Measurements from ENCODE around the gene CTIF.

CTIF gene

DNA sequence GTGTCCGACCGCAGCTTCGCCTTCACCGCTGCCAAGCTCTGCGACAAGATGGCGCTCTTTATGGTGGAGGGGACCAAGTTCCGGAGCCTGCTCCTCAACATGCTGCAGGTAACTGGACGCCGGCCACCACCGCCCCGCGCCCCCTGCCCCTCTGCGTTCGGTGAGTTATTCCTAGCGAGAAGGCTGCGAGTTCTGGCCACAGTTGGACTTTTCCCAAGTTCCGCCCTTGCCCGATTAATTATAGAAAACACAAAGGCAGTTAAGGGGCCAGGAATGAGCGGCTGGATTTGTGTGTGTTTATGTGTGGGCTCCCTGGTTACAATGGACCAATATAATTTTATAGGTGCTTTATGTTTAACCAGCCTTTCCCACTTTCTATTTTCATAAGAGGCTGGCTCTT lies 222.8 kb downstream of the CTIF start:
- H3K27ac Mint-ChIP-seq = no peak overlapping the region
- no peak for DNase-seq
- no peak overlapping the region for H3K4me3 Mint-ChIP-seq
- H3K9me3 Mint-ChIP-seq = peaks cover 4% of the 10 kb centered on the region
- peaks cover 3% of the 10 kb centered on the region for H3K27me3 Mint-ChIP-seq (ENCODE audit: low read depth, poor library complexity)
- TF ChIP-seq, protein P1, sequence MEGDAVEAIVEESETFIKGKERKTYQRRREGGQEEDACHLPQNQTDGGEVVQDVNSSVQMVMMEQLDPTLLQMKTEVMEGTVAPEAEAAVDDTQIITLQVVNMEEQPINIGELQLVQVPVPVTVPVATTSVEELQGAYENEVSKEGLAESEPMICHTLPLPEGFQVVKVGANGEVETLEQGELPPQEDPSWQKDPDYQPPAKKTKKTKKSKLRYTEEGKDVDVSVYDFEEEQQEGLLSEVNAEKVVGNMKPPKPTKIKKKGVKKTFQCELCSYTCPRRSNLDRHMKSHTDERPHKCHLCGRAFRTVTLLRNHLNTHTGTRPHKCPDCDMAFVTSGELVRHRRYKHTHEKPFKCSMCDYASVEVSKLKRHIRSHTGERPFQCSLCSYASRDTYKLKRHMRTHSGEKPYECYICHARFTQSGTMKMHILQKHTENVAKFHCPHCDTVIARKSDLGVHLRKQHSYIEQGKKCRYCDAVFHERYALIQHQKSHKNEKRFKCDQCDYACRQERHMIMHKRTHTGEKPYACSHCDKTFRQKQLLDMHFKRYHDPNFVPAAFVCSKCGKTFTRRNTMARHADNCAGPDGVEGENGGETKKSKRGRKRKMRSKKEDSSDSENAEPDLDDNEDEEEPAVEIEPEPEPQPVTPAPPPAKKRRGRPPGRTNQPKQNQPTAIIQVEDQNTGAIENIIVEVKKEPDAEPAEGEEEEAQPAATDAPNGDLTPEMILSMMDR (IDR thresholded peaks at IDR 0.05) = no peak
- peaks cover 41% of the 10 kb centered on the region for H3K4me1 Mint-ChIP-seq
- H3K36me3 Mint-ChIP-seq (ENCODE audit: low read depth) = peaks cover 29% of the 10 kb centered on the region

DNA sequence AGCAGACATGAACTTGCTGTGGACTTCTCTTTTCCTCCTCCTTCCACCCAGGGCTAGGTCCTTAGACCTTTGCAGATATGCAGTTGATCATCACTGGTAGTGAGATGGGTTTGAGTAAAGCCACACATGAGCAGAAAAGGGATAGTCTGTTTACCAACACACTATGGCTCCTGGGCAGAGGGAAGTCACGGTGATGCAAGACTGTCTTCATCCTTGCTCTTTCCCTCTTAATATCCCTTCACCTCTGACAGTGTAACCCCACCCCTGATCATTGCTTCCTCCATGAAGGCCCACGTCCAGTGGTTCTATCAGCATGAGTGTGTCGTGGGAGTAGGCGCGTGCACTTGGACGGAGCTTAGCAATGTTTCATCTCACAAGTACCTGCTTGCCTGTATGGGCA lies 223.2 kb downstream of the CTIF start:
- Mint-ChIP-seq H3K36me3 (ENCODE audit: low read depth) (peaks cover 29% of the 10 kb centered on the region), H3K27me3 (ENCODE audit: low read depth, poor library complexity) (peaks cover 3% of the 10 kb centered on the region), H3K9me3 (peaks cover 1% of the 10 kb centered on the region), H3K4me1 (peaks cover 46% of the 10 kb centered on the region), H3K4me3 (no peak overlapping the region), H3K27ac (peak overlapping the region; percentile 26)
- TF ChIP-seq, protein P1 (IDR thresholded peaks at IDR 0.05) = no peak
- no peak for DNase-seq

- Mint-ChIP-seq H3K9me3 (no peaks in the 10 kb centered on the region), H3K27me3 (ENCODE audit: low read depth, poor library complexity) (peaks cover 3% of the 10 kb centered on the region), H3K36me3 (ENCODE audit: low read depth) (peaks cover 29% of the 10 kb centered on the region), H3K4me3 (no peak overlapping the region), H3K4me1 (peaks cover 56% of the 10 kb centered on the region), H3K27ac (no peak overlapping the region)
- peak; percentile 28 for DNase-seq
- TF ChIP-seq, protein P1 (IDR thresholded peaks at IDR 0.05) = no peak
Observed at GRCh38 chr18:48762836-48763718, 224.2 kb downstream of the CTIF start.

GRCh38 chr18:48763719-48764100 lies 224.9 kb downstream of the CTIF start:
- H3K27me3 Mint-ChIP-seq (ENCODE audit: low read depth, poor library complexity) = peaks cover 3% of the 10 kb centered on the region
- H3K4me3 Mint-ChIP-seq = no peak overlapping the region
- no peaks in the 10 kb centered on the region for H3K9me3 Mint-ChIP-seq
- H3K27ac Mint-ChIP-seq = no peak overlapping the region
- DNase-seq = no peak
- peaks cover 24% of the 10 kb centered on the region for H3K36me3 Mint-ChIP-seq (ENCODE audit: low read depth)
- H3K4me1 Mint-ChIP-seq = peaks cover 57% of the 10 kb centered on the region
- TF ChIP-seq, protein P1 (IDR thresholded peaks at IDR 0.05) = no peak

DNA sequence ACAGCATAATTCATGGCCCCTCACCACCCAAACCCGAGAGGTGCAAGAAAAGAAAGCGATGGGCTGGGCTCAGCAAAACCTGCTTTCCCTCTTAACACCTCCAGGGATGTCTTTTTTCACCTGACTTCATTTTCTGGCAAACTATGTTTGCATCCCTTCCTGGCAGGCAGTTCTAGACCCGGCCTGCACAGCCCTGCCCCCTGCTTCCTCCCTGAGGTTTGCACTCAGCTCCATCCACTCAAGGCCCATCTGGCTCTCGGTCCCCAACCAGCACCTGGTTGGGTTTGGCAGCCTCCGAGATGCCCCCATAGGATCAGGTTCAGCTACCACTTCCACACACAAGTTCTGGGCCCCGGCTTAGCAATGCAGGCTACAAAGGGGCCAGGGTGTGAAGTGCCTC lies 226.2 kb downstream of the CTIF start:
- no peaks in the 10 kb centered on the region for H3K9me3 Mint-ChIP-seq
- H3K27ac Mint-ChIP-seq = peak overlapping the region; percentile 88

More for the DNA sequence above, 226.2 kb downstream of the CTIF start:
- Mint-ChIP-seq H3K27me3 (ENCODE audit: low read depth, poor library complexity) (peaks cover 6% of the 10 kb centered on the region), H3K36me3 (ENCODE audit: low read depth) (peaks cover 14% of the 10 kb centered on the region), H3K4me3 (no peak overlapping the region), H3K4me1 (peaks cover 62% of the 10 kb centered on the region)
- TF ChIP-seq, protein P1 (IDR thresholded peaks at IDR 0.05) = no peak
- no peak for DNase-seq
